ENCODE measurements around the gene HOXB2.

HOXB2 gene

DNA sequence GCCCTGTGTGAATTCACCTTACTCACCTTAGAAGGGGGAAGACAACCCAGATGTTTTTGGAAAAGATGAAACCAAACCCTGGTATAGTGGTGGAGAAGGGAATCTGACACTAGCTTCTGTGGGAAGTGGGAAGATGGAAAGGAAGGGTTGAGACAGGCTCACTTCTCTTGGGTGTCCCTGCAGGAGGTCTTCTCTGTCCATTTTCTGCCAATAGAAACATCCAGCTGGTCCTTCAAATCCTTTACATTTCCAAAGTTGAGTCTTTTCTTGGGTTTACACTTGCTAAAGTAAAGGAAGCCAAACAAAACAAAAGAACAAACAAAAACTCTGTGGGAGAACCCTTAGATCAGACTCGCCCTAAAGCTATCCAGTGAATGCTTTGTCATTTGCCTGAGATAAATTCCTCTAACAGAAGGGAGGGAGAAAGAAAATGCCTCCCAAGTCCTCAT lies 24.3 kb downstream of the HOXB2 start:
- TF ChIP-seq CTCF (IDR thresholded peaks at IDR 0.05; ENCODE audit: low read depth, low read length, poor library complexity, severe bottlenecking), result no peak
- no peak for TF ChIP-seq EZH2phosphoT487 (IDR thresholded peaks at IDR 0.05; ENCODE audit: borderline replicate concordance, low read length)
- Histone ChIP-seq H3K9me3 (ENCODE audit: control insufficient read depth, insufficient read depth, low read length) (no peaks in the 10 kb centered on the region), H3K79me2 (ENCODE audit: control insufficient read depth, low read length) (no peaks in the 10 kb centered on the region), H3K4me3 (ENCODE audit: low read length) (no peak overlapping the region), H3K27me3 (ENCODE audit: control insufficient read depth, low read length) (peaks cover 41% of the 10 kb centered on the region), H3K4me2 (ENCODE audit: low read length) (no peak overlapping the region), H3F3A (ENCODE audit: control insufficient read depth, insufficient read depth) (no peaks in the 10 kb centered on the region), H4K20me1 (ENCODE audit: control insufficient read depth, insufficient read depth, low read depth, low read length) (no peaks in the 10 kb centered on the region), H3K4me1 (ENCODE audit: control insufficient read depth, low read length) (no peaks in the 10 kb centered on the region), H3K36me3 (ENCODE audit: control insufficient read depth, low read length) (no peaks in the 10 kb centered on the region), H3K9me2 (replicated peaks; ENCODE audit: control insufficient read depth, low read length) (no peaks in the 10 kb centered on the region), H3K27ac (ENCODE audit: low read depth, low read length) (no peak overlapping the region)

GRCh38 chr17:48519427-48519826 lies 25.5 kb downstream of the HOXB2 start:
- Histone ChIP-seq H3K9me3 (ENCODE audit: control insufficient read depth, insufficient read depth, low read length) (no peaks in the 10 kb centered on the region), H3K4me1 (ENCODE audit: control insufficient read depth, low read length) (no peaks in the 10 kb centered on the region), H3K9me2 (replicated peaks; ENCODE audit: control insufficient read depth, low read length) (no peaks in the 10 kb centered on the region), H3K36me3 (ENCODE audit: control insufficient read depth, low read length) (no peaks in the 10 kb centered on the region), H3K79me2 (ENCODE audit: control insufficient read depth, low read length) (no peaks in the 10 kb centered on the region), H3F3A (ENCODE audit: control insufficient read depth, insufficient read depth) (no peaks in the 10 kb centered on the region), H4K20me1 (ENCODE audit: control insufficient read depth, insufficient read depth, low read depth, low read length) (no peaks in the 10 kb centered on the region), H3K4me2 (ENCODE audit: low read length) (no peak overlapping the region), H3K4me3 (ENCODE audit: low read length) (no peak overlapping the region), H3K27me3 (ENCODE audit: control insufficient read depth, low read length) (peaks cover 48% of the 10 kb centered on the region), H3K27ac (ENCODE audit: low read depth, low read length) (no peak overlapping the region)
- TF ChIP-seq EZH2phosphoT487 (IDR thresholded peaks at IDR 0.05; ENCODE audit: borderline replicate concordance, low read length) (no peak), CTCF (IDR thresholded peaks at IDR 0.05; ENCODE audit: low read depth, low read length, poor library complexity, severe bottlenecking) (no peak)

DNA sequence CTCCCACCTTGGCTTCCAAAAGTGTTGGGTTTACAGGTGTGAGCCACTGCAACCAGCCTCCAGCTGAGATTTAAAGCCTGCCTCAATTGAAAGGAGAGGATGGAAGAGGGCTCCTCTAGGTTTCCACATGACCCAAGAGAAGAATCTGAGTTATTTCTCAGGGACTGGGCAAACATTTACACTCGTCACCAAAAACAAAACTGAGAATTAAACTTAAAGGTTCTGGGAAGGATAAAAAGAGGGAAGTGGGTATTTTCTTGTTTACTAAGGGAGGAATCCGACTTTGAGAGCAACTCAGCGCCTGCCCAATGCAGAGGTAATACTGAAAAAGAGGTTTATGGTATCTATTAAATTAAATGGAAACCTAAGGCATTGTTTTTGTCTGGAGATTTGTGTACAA lies 27.4 kb downstream of the HOXB2 start:
- no peaks in the 10 kb centered on the region for H3K79me2 ChIP-seq (ENCODE audit: control insufficient read depth, low read length)
- H3K4me2 ChIP-seq (ENCODE audit: low read length), result no peak overlapping the region
- no peaks in the 10 kb centered on the region for H3K9me3 ChIP-seq (ENCODE audit: control insufficient read depth, insufficient read depth, low read length)
- H3K4me3 ChIP-seq (ENCODE audit: low read length), result no peak overlapping the region
- H4K20me1 ChIP-seq (ENCODE audit: control insufficient read depth, insufficient read depth, low read depth, low read length), result 0 out of 2 replicates have a peak, but pooled peaks cover 2% of the 10 kb centered on the region
- peaks cover 42% of the 10 kb centered on the region for H3K27me3 ChIP-seq (ENCODE audit: control insufficient read depth, low read length)
- no peaks in the 10 kb centered on the region for H3K9me2 ChIP-seq (replicated peaks; ENCODE audit: control insufficient read depth, low read length)
- no peaks in the 10 kb centered on the region for H3F3A ChIP-seq (ENCODE audit: control insufficient read depth, insufficient read depth)
- TF ChIP-seq EZH2phosphoT487 (IDR thresholded peaks at IDR 0.05; ENCODE audit: borderline replicate concordance, low read length), result no peak
- no peak for TF ChIP-seq CTCF (IDR thresholded peaks at IDR 0.05; ENCODE audit: low read depth, low read length, poor library complexity, severe bottlenecking)
- no peaks in the 10 kb centered on the region for H3K4me1 ChIP-seq (ENCODE audit: control insufficient read depth, low read length)
- H3K36me3 ChIP-seq (ENCODE audit: control insufficient read depth, low read length), result no peaks in the 10 kb centered on the region
- H3K27ac ChIP-seq (ENCODE audit: low read depth, low read length), result no peak overlapping the region

Data from DOHH2 (cell line).